HG02571 (cell line): ENCODE results near the gene ELF4.
"Not testable (repeated sequence)": the region's sequence is repeated elsewhere in the genome, so short reads cannot be mapped to it uniquely, and the experiment has no call there.

Source experiments
- ATAC-seq: cut with Tn5 transposase; IDR thresholded peaks from one replicate; pipeline ENCODE4 v1.9.1; 2021; ENCODE audit warnings: mild to moderate bottlenecking, moderate library complexity; ENCODE audit not compliant: unreplicated experiment

ELF4 gene

GRCh38 chrX:130115119-130115885 is 5.0 kb upstream of the ELF4 start:
- not testable (repeated sequence) for ATAC-seq

- no peak for ATAC-seq
Observed at GRCh38 chrX:130114141-130114588, 3.9 kb upstream of the ELF4 start.

GRCh38 chrX:130111220-130112154 is 1.2 kb upstream of the ELF4 start:
- no peak for ATAC-seq

- ATAC-seq: peak; percentile 0
Observed at GRCh38 chrX:130109429-130110378, 593 bp downstream of the ELF4 start.

- peak; percentile 66 for ATAC-seq
Observed at GRCh38 chrX:130108647-130109428, 1.5 kb downstream of the ELF4 start.

GRCh38 chrX:130106071-130106470 is 4.2 kb downstream of the ELF4 start:
- no peak for ATAC-seq

GRCh38 chrX:130105244-130105643 is 5.1 kb downstream of the ELF4 start:
- ATAC-seq: no peak

GRCh38 chrX:130103605-130104004 is 6.7 kb downstream of the ELF4 start:
- no peak for ATAC-seq

- ATAC-seq: no peak
Observed at GRCh38 chrX:130100180-130100579, 10.1 kb downstream of the ELF4 start.

GRCh38 chrX:130098210-130098552 is 12.1 kb downstream of the ELF4 start:
- ATAC-seq: no peak

GRCh38 chrX:130097507-130098209 is 12.6 kb downstream of the ELF4 start:
- no peak for ATAC-seq

GRCh38 chrX:130095249-130096030 is 14.9 kb downstream of the ELF4 start:
- ATAC-seq: no peak

GRCh38 chrX:130094696-130095095 is 15.6 kb downstream of the ELF4 start:
- ATAC-seq: no peak

- no peak for ATAC-seq
Observed at GRCh38 chrX:130093271-130093670, 17.0 kb downstream of the ELF4 start.

- peak; percentile 98 for ATAC-seq
Observed at GRCh38 chrX:130091980-130092522, 18.2 kb downstream of the ELF4 start.

GRCh38 chrX:130090364-130090763 is 19.9 kb downstream of the ELF4 start:
- ATAC-seq: no peak

GRCh38 chrX:130086447-130087206 is 23.7 kb downstream of the ELF4 start:
- ATAC-seq: peak; percentile 31
